HepG2 (cell line): Measurements from ENCODE around the gene KLF12. TPM values are rescaled to one million over a fixed set of nuclear protein-coding genes. Genes with fewer than 3 reads are reported as not detected.
A peak's percentile ranks its signal among the peaks of the same experiment; 100 is the strongest.

ENCODE experiments used
- ARNT ChIP-seq: fragments of 450-650 bp; IDR thresholded peaks from 2 replicates; pipeline ENCODE4 v1.6.1; 2017
- BRF2 ChIP-seq: sonication (generic); formaldehyde crosslinking; IDR thresholded peaks from 2 replicates; pipeline ENCODE4 v1.8.1; 2022; ENCODE audit warnings: mild to moderate bottlenecking, missing genetic modification reagents
- CERS6 ChIP-seq: sonication (generic); formaldehyde crosslinking; IDR thresholded peaks from 2 replicates; pipeline ENCODE4 v1.5.0; 2020; ENCODE audit warnings: missing genetic modification reagents
- ELF3 ChIP-seq: IDR thresholded peaks from 2 replicates; pipeline ENCODE4 v1.6.1; 2016; ENCODE audit warnings: missing genetic modification reagents, missing compliant biosample characterization
- FOXJ3 ChIP-seq: sonication (generic); formaldehyde crosslinking; IDR thresholded peaks from 2 replicates; pipeline ENCODE4 v1.4.0; 2020; ENCODE audit warnings: missing genetic modification reagents, mild to moderate bottlenecking, borderline replicate concordance
- HDAC2 ChIP-seq: sonication (generic); formaldehyde crosslinking; IDR thresholded peaks from 2 replicates; pipeline ENCODE4 v1.4.0; 2020; ENCODE audit warnings: missing genetic modification reagents
- HMG20A ChIP-seq: IDR thresholded peaks from 2 replicates; pipeline ENCODE4 v1.6.1; 2016; ENCODE audit warnings: borderline replicate concordance
- HNF1A ChIP-seq, 2 experiments: sonication (generic) in 1 of 2; formaldehyde crosslinking in 1 of 2; IDR thresholded peaks; 2 replicates each; pipeline versions ENCODE4 v1.4.0 to v1.6.1; 2016 to 2020; ENCODE audit warnings: borderline replicate concordance in 1 of 2, low read depth in 1 of 2, mild to moderate bottlenecking in 1 of 2, missing genetic modification reagents in 1 of 2
- PAXIP1 ChIP-seq: sonication (generic); formaldehyde crosslinking; conservative IDR thresholded peaks from 2 replicates; pipeline ENCODE4 v1.4.0; 2020; ENCODE audit warnings: mild to moderate bottlenecking, missing genetic modification reagents, moderate library complexity
- RBAK ChIP-seq: sonication (generic); formaldehyde crosslinking; IDR thresholded peaks from 2 replicates; pipeline ENCODE4 v1.5.1; 2020; ENCODE audit warnings: mild to moderate bottlenecking, missing genetic modification reagents
- SOX13 ChIP-seq, 3 experiments: fragments of 450-650 bp in 1 of 3; sonication (generic) in 1 of 3; formaldehyde crosslinking in 1 of 3; IDR thresholded peaks in 2 of 3; conservative IDR thresholded peaks in 1 of 3; 2 replicates each; pipeline versions ENCODE4 v1.5.0 to v1.6.1; 2016 to 2020; ENCODE audit warnings: antibody characterized with exemption in 1 of 3, mild to moderate bottlenecking in 1 of 3, missing compliant biosample characterization in 1 of 3, missing genetic modification reagents in 1 of 3, moderate library complexity in 1 of 3
- TCF7L2 ChIP-seq: IDR thresholded peaks from 2 replicates; pipeline ENCODE4 v1.6.1; 2011; ENCODE audit warnings: mild to moderate bottlenecking, low read depth, low read length, moderate library complexity
- ZBTB1 ChIP-seq: sonication (generic); formaldehyde crosslinking; IDR thresholded peaks from 2 replicates; pipeline ENCODE4 v1.4.0; 2020; ENCODE audit warnings: missing genetic modification reagents, borderline replicate concordance
- ZGPAT ChIP-seq: IDR thresholded peaks from 2 replicates; pipeline ENCODE4 v1.6.1; 2016; ENCODE audit warnings: mild to moderate bottlenecking
- ZNF326 ChIP-seq: sonication (generic); formaldehyde crosslinking; IDR thresholded peaks from 2 replicates; pipeline ENCODE4 v1.4.0; 2020; ENCODE audit warnings: missing genetic modification reagents, borderline replicate concordance
- ZNF543 ChIP-seq: sonication (generic); formaldehyde crosslinking; IDR thresholded peaks from 2 replicates; pipeline ENCODE4 v1.4.0; 2020; ENCODE audit warnings: mild to moderate bottlenecking, missing genetic modification reagents
- ZNF562 ChIP-seq: sonication (generic); formaldehyde crosslinking; IDR thresholded peaks from 2 replicates; pipeline ENCODE4 v1.8.0; 2022; ENCODE audit warnings: missing genetic modification reagents, borderline replicate concordance
- ZNF703 ChIP-seq: sonication (generic); formaldehyde crosslinking; IDR thresholded peaks from 2 replicates; pipeline ENCODE4 v1.5.1; 2020; ENCODE audit warnings: missing genetic modification reagents, mild to moderate bottlenecking, moderate library complexity, borderline replicate concordance
- polyA plus RNA-seq, 8 experiments: library from polyadenylated mRNA; depleted of rRNA in 3 of 8; stranded (reverse) in 7 of 8; unstranded in 1 of 8; fragments of >200 nt; fragmentation: Illumina TruSeq in 4 of 8; extraction: Trizol in 4 of 8; gene quantifications; 2 replicates each; pipeline versions ENCODE4 v1.2.1 to v1.2.3, GENCODE V29; 2011 to 2016; ENCODE audit warnings: low read depth in 4 of 8, missing spikeins in 1 of 8, mixed read lengths in 1 of 8; ENCODE audit not compliant: insufficient read depth in 1 of 8
- total RNA-seq, 5 experiments: library from RNA; depleted of rRNA; stranded (reverse); fragments of >200 nt; fragmentation: Illumina TruSeq; extraction: Trizol; gene quantifications; 2 replicates each; pipeline ENCODE4 v1.2.3, GENCODE V29; 2016; ENCODE audit warnings: low read depth in 1 of 5

KLF12 gene
- total and polyA plus RNA-seq, 2 of the 13 experiments (the other 11 are each of a cell fraction or from before 2014, with no cell fraction given), result 0.66 to 1.5 TPM

- TF ChIP-seq HNF1A (IDR thresholded peaks at IDR 0.05; ENCODE audit: low read depth) (no peak), HNF1A (CRISPR knock-in tag; IDR thresholded peaks at IDR 0.05; ENCODE audit: borderline replicate concordance) (peak; percentile 32; the same call in 1 of the 2 replicates), BRF2 (no peak), ELF3 (CRISPR knock-in tag) (peak; percentile 53; the same call in 1 of the 2 replicates), HMG20A (peak; percentile 84), ZNF326 (no peak), ZNF562 (no peak), TCF7L2 (peak; percentile 49; the same call in 1 of the 2 replicates), SOX13 (IDR thresholded peaks at IDR 0.05) (peak; percentile 64), SOX13 (CRISPR knock-in tag; conservative IDR thresholded peaks at IDR 0.05 in 1 of 2, IDR thresholded peaks at IDR 0.05 in 1 of 2) (peak in 1 of 2 experiments; percentile 93; a peak in 2 of 4 replicates), FOXJ3 (CRISPR knock-in tag) (peak; percentile 51; the same call in 1 of the 2 replicates), ZGPAT (peak; percentile 44; the same call in 1 of the 2 replicates), CERS6 (CRISPR knock-in tag) (no peak), ARNT (no peak), HDAC2 (peak; percentile 83), ZNF543 (CRISPR knock-in tag) (peak; percentile 92; the same call in 1 of the 2 replicates), PAXIP1 (peak; percentile 91), ZNF703 (no peak), ZBTB1 (CRISPR knock-in tag) (no peak), RBAK (CRISPR knock-in tag) (peak; percentile 59; the same call in 1 of the 2 replicates)
Measured at GRCh38 chr13:74162135-74162534, 27.9 kb upstream of the KLF12 start (continued).
